CD4-positive, alpha-beta T cell treated with Interleukin-4 for 4 hours (primary cell): ENCODE data around the gene ANP32E.
"Not testable (repeated sequence)": the region's sequence is repeated elsewhere in the genome, so short reads cannot be mapped to it uniquely, and the experiment has no call there.

Experiments
- DNase-seq: peaks from one replicate; pipeline ENCODE4 v3.0.0-alpha.2; 2020

ANP32E gene

DNA sequence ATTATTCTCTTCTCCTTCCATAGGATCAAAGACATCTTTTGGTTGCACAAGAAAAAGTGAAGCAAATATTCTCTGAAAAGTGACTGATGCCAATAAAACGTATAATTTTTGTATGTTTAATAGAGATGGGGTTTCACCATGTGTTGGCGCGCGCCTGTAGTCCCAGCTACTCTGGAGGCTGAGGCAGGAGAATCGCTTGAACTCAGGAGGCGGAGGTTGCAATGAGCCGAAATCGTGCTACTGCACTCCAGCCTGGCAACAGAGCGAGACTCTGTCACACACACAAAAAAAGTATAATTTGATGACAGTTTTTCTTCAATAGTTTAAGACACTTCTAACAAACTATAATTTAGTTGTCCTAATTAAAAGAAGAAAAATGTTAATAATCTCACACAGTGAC, 23.8 kb downstream of the ANP32E start:
- no peak for DNase-seq

DNA sequence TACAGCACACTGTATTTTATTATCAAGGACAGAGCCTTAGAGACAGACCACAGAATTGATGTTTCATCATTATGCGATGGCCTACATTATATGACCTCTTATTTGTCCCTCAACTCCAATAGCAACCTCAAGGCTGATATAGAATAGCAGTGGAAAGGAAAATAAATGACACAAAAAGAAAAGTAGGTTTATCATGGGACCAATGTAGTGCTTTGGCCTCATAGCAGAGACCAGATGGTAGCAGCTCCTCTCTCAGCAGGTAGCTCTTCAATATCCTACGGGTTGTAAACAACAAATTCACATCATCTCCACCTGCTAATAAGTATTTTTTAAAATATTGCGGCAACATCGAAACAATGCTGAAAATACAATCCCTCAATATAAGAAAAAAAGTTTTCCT, 25.2 kb downstream of the ANP32E start:
- DNase-seq, result no peak

DNA sequence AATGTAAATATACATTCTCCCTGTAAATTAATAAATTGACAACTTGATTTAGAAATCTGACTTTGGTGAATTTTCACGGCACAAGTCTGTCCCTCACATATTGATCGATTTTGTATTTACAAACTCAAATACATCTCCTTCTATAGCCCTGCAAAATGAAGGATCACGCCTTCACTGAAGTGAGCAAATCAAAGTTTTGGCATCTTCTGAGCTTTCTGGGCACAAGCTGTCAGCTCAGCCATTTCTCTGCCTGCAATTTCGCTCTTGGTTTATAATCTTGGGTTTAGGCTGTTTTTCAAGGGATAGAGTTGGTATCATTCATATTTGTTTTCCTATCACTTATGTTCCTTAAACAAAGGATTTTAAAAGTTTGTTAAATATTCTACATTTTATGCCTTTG, 25.8 kb downstream of the ANP32E start:
- no peak for DNase-seq

DNA sequence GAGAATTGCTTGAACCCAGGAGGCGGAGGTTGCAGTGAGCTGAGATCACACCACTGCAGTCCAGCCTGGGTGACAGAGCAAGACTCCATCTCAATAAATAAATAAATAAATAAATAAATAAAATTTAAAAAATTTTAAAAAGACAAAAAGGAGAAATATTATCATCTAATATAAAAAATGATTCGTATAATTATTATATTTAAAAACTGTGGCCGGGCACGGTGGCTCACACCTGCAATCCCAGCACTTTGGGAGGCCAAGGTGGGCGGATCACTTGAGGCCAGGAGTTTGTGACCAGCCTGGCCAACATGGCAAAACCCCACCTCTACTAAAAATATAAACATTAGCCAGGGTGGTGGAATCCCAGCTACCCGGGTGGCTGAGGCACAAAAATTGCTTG, 27.5 kb downstream of the ANP32E start:
- DNase-seq, result not testable (repeated sequence)

DNA sequence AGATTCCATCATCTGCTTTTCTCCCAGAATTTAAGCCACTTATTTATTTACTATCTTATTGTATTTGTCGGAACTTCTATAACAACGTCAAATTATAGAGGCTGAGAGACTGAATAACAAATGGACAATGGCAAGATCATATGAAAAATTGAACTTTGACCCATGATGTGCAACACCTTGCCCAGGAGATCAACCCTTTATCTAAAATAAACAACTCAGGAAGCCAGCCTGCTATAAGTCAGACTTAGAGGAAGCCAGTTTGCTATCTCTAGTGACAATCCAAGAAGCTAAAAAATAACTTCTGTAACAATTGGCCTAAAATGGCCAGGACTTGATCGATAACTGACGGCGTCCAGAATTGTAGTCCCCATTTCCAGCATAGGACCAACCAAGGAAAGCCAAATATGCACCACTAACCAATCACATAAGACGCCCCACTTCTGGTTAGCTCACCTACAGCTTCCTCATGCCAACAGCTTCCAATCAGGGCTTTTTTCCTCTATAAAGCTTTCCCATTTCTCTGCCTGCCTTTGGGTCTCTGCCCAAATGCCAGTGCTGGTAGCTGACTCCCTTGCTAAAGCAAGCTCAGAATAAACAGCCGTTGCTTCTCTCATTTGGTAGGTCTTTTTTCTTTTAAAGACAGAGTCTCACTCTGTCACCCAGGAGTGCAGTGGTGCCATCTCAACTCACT, 28.5 kb downstream of the ANP32E start:
- no peak for DNase-seq

DNA sequence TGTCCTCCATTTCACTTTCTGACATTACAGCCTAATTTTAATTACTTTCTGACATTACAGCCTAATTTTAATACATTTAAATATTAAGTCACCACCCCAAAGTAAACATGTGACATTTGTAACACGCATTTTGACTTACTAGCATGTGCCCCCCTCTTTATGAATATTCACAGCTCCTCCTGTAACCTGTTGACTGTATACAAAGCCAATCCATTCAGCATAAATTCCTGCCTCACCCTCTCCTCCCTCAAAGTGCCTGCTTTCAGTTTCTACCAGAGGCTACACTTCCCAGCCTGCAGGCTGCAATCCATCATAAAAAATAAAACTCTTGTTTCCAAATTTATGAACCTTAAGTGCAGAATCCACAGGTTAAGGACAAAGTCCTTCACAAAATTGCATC, 39.5 kb downstream of the ANP32E start:
- DNase-seq, result no peak

DNA sequence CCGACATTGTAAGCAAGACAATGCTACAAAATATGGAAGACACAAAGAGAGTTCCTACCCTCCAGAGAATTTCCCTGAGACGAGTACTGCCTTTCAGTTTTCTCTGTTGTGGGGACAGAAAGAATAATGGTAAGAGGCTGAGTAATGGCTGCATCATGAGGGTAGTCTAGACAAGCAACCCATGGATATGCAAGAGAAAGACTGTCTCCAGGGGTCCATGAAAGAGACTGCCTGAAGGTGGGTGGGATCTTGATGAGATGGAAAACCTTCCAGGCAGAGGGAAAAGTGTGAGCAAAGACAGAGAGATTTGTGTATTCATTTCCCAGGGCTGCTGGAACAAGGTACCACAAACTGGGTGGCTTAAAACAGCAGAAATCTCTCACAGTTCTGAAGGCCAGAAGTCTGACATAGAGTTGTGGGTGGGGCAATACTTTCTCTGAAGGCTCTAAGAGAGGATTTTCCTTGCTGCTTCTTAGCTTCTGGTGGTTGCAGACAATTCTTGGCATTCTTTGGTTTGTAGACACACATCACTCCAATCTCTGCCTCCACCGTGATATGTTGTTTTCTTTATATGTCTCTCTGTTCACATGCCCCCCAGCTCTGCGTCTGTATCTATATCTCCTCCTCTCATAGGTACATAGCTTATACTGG, 41.4 kb downstream of the ANP32E start:
- DNase-seq, result no peak

DNA sequence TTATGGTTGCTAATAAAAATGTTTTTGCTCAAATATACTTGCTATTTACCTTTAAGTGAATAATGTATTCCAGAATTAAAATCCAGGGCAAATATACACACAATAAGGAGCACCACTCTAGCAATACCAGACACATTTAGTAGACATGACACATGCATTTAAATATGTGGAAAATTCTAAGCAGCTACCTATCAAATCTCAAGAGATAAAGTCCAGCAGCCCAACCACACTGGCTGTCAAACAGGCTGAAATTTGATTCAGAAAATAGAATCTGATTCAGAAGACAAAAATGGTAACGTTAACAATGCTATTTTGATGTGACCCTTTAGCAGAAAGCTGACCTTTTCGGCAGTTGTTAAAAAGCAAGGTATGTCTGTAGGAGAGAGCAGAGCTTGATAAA, 43.9 kb downstream of the ANP32E start:
- DNase-seq, result no peak

DNA sequence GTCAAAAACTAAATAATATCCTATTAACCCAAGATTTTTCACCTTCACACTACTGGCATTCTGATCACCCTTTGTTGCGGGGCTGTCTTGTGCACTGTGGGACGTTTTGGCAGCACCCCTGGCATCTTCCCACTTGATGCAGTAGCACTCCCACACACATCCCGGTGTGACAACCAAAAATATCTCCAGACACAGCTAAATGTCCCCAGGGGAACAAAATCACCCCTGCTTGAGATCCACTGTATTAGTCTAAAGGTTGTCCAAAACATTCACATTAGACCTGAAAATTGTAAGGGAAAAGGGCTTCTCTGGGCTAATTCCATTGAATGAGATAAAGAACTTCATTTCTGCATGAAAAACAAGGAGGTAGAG, 48.4 kb downstream of the ANP32E start:
- DNase-seq, result no peak

DNA sequence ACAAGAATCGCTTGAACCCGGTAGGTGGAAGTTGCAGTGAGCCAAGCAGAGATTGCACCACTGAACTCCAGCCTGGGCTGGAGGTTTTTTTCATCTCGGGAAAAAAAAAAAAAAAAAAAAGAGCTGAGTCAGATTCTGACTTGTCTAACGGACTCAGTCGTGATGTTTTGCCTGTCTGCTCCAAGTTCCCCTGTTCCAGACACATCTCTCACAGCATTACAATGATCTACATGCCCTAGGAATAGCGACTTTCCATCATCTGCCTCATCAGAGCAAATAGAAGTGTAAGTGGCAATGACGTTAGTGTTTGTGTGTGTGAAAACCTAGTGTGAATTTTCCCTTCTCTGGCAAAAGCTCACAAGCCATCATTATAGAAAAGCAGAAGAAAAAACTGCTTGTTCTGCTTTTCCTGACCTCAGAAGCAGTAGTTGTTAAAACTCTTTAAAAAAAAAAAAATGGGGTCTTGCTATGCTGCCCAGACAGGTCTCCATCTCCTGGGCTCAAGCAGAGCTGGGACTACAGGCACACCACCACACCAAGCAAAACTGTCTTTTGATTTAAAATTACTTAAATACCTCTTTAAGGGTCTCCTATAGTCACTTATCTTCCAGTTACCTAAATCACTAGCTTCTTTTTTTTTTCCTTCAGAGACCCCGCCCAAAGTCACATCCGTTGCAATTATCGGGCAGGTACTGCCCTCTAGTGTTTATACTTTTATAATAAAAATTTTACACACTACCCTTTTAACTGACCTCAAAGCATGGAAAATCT, 48.9 kb downstream of the ANP32E start:
- DNase-seq, result peak; percentile 53

DNA sequence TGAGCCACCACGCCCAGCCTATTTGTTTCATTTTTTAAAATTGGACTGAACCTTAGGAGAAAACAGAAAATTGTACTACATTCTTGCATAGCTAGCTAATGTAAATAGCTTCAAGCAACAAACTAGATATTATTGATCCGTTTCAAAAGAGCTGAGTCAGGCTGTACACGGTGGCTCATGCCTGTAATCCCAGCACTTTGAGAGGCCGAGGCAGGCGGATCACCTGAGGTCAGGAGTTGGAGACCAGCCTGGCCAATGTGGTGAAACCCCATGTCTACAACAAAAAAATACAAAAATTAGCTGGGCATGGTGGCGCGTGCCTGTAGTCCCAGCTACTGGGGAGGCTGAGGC, 49.5 kb downstream of the ANP32E start:
- not testable (repeated sequence) for DNase-seq

DNA sequence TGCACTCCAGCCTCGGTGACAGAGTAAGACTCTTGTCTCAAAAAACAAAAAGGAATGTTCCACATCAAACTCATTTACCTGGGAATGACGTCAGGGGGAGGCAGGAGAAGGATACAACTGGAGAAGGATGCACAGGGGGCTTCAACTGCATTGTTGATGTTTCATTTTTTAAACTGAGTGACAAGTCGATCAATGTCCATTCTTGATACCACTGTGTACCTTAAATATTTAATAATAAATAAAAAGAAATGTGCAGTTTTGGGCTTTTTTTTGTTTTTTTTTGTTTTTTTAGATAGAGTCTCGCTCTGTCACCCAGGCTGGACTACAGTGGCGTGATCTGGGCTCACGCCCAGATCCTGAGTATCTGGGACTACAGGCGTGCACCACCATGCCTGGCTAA, 50.4 kb downstream of the ANP32E start:
- no peak for DNase-seq

DNA sequence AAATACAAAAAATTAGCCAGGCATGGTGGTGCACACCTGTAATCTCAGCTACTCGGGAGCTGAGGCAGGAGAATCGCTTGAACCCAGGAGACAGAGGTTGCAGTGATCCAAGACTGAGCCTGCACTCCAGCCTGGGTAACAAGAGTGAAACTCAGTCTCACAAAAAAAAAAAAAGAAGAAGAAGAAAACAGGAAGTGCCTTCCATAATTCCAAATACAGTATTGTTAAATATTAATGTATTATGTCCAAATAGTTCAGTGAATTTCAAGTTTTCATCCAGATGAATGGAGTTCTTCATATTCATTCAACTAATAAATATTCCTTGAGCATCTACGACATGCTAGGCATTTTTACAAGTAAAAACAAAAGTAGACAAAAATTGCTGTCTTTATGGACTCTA, 52.9 kb downstream of the ANP32E start:
- DNase-seq, result no peak

DNA sequence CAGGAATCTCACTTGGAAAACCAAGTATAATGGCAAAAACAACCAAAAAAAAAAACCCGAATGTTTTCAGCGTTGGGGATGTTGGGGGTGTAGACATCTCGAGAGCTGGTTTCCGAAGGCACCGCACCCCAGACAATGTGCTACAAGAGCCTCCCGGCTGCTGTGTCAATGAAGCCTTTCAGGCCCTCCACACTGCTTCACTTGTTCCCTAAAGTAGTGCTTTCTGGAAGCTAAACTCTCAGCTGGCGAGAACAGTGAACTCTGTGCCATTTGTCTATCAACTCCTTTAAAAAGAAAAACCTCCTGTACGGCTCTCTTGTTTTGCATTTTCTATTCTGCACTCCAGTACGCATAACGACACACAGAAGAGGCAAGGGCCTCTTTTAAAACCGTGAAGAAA, 53.7 kb downstream of the ANP32E start:
- DNase-seq, result no peak

DNA sequence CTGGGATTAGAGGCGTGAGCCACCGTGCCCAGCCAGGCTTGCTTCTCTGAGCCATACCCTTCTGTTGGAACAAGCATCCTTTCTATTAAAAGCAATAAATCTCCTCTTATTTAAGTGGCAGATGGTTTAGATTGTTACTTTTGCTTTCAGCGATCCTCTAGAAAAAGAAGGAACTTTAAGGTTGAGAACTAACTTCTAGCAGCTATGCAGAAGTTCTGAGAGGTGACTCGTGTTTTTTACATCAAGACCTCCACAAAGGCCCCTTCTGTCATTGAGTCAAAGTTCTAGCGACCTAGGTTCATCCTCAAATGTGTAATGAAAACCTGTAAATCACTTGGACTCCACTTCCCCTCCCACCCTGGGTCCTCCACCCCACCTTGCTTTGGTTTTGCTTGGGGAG, 55.4 kb downstream of the ANP32E start:
- no peak for DNase-seq

DNA sequence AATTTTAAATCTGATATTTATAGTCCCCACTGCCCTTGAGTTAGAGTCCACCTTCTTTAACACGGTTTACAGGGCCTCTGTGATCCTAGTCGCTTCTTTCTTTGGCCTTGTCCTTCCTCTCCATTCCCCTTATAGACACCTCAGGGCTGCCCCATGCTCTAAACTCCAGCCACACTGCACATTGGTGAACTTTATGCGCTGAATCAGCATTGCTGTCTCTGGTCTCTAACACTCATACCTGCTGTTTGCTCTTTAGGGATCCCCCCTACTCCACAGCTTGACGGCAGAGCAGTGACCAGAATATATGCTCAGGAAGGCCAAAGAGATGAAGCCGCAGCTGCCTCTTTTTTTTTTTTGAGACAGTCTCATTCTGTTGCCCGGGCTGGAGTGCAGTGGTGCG, 56.0 kb downstream of the ANP32E start:
- no peak for DNase-seq

DNA sequence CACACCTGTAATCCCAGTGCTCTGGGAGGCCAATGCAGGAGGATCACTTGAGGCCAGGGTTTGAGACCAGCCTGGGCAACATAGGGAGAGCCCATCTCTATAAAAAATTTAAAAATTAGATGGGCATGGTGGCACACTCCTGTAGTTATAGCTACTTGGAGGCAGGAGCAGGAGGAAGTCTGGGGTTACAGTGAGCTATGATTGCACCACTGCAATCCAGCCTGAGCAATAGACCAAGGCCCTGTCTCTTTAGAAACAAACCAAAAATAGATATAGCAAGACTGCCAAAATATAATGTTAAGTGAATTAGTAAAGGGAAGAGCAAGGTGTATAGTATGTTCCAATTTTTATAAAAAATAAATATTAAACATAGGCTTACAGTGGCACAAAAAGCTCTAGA, 57.4 kb downstream of the ANP32E start:
- DNase-seq, result no peak

DNA sequence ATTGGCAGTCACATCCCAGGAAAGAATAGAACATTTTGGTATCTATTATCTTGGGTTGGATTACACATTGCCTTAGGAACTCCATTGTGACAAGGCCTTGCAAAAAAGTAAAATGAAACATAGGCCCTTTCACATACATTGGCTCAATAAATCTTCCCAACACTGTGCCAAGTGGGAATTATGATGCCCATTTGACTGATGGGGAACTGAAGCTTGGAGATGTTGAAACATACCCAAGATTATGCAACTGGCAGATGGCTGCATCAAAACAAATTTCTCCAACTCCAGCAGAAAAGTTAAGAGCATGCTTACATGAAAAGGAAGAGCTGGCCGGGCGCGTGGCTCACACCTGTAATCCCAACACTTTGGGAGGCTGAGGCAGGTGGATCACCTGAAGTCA, 59.3 kb downstream of the ANP32E start:
- no peak for DNase-seq

DNA sequence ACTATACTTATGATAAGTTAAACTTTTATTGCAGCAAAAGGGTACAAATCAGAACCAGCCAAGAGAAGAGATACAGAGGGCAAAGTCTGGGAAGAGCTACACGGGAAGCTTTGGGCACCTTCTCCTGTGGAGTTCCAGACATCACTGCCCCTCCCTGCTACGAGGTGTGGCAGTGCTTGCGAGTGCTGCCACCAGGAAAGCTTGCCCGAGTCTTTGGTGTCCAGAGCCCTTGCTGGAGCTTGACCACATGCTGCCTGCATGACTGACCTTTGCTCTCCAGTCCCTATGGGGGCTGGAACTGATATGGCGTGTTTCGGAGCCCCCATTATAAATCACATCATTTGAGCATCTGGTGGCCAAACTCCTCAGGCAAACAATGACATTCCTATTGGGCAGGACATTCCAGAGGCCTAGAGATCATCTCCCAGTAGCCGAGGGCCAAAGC, 62.7 kb downstream of the ANP32E start:
- no peak for DNase-seq

DNA sequence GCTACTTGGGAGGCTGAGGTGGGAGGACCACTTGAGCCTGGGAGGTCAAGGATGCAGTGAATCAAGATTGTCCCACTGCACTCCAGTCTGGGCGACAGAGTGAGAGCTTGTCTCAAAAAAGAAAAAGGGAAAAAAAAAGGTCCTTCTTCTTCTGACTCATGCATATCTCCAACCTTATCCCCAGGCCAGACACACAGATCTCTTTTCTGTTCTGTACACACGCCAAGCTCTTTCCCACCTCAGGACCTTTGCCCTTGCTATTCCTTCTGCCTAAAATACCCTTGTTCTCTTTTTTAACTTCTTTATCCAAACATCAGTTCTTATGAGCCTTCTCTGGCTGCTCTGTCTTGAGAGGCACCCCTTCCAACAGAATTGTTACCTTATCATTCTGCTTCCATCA, 64.1 kb downstream of the ANP32E start:
- no peak for DNase-seq

DNA sequence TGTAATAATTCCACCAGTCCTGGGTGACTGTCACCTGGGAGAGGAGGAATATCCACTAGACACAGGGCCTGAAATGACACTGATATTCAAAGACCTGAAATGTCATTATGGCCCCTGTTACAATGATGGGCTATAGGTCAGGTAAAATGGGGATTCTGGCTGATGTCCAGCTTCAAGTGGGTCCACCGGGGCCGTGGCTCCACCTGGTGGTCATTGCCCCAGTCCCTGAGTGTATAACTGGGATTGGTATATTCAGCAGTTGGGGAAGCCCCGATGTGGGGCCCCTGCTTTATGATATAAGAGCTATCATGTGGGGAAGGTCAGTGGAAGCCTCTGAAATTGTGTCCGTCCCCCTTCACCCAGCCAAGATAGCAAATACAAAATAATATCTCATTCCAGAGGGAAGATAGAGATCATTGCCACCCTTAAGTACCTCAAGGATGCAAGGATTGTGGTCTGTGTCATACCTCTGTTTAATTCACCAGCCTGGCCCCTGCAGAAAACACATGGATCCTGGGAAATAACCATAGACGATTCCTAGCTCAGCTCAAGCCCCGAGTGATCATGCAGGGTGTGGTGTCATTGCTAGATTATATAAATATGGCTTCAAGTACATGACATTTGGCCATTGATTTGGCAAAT, 66.8 kb downstream of the ANP32E start:
- peak; percentile 52 for DNase-seq
